Metanephros (tissue), 1 donor: ENCODE results near the gene LMAN2L. TPM values are rescaled to one million over a fixed set of nuclear protein-coding genes. Genes with fewer than 3 reads are reported as not detected.

Experiments used
- total RNA-seq: library from RNA; depleted of rRNA; stranded (reverse); fragments of >200 nt; gene quantifications from one replicate; pipeline ENCODE4 v1.2.3, GENCODE V29; 2014

Gene LMAN2L, protein sequence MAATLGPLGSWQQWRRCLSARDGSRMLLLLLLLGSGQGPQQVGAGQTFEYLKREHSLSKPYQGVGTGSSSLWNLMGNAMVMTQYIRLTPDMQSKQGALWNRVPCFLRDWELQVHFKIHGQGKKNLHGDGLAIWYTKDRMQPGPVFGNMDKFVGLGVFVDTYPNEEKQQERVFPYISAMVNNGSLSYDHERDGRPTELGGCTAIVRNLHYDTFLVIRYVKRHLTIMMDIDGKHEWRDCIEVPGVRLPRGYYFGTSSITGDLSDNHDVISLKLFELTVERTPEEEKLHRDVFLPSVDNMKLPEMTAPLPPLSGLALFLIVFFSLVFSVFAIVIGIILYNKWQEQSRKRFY
- 36.0 TPM for total RNA-seq

DNA sequence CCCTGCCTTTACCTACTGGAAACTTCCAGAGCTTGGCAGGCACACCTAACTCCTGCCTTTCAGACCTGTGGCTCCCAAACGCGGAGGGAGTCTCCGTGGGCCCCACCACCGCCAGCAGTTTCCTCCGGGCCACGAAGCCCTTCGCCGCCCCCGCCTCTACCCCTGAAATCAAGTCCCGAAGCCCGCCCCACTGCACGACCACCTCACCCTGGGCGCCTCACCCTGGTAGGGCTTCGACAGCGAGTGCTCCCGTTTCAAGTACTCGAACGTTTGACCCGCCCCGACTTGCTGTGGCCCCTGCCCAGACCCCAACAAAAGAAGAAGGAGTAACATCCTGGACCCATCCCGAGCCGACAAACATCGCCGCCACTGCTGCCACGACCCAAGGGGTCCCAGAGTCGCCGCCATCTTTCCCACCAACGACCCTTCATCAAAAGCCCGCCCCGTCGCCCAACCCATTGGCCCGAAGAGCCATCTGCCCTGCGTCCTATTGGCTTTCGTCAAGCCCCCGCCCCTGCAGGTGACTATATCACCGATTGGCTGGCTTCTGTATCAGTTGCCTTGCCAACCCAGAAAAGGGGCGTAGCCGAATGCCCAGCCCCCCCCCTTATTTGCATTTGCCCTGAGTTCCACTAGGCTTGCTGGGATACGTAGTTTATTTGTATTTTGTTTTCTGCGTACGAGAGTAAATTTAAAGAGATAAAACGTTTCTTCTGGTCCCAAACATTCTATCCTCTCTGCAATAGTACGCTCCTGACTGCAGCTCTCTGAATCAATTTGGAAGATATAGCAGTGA lies at the start of gene LMAN2L:
Gene LMAN2L, minus strand, starts transcription at position 432 of the 796 bp plus-strand sequence. Its CDS starts 24 bp downstream, at position 408.

DNA sequence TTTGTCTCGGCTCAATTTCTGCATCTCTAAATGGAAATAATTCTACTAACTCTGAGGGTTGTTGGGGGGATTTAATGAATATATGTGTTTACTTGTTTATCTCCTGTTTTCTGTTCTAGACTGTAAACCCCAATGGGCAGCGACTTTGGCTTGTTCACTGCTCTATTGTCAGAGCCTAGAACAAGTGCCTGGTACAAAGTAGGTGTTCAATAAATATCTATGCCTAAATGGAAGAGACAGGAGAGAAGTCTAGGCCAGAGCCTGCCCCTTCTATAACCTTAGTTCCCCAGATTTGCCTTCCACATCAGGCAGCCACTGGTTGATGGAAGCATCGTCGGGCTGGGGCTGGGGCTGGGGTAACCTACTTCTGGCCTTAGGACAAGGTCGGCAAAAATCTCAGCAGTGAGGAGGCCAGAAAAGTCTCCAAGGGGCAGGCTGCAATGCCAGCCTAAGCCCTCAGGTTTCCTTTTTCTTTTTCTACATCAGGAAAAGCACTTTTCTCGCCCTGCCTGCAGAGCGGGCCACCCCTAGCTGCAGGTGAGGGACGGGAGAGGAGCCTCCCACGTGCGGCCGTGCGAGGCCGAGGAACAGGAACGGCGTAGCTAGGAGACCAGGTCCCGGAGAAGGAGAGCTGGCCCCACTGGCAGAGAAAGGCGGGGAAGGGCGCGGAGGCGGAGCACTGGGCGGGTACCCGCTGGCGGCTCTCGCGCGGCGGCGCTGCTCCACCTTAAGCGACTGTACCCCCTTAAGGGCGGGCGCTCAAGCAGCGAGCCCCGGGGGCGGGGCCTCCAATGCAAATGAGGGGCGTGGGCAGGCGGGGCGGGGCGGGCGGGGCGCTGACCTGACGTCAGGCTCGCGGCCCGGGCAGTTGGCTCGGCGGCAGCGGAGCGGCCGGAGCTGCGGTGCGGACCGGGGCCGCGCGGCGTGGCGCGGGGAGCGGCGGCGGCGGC lies 20.4 kb upstream of the LMAN2L start, which contains the start of gene CNNM4:
Gene CNNM4, plus strand, starts transcription at position 867 of the 950 bp plus-strand sequence. CDS start 98 bp downstream, outside the sequence.

Other genes with a start within 250 kb of the LMAN2L start
- gene NEURL3, start 234.7 kb downstream of the LMAN2L start, total RNA-seq, result 16.9 TPM
- gene ARID5A, start 203.3 kb downstream of the LMAN2L start, total RNA-seq, result 12.2 TPM
- 63.8 TPM for gene KANSL3, start 101.8 kb downstream of the LMAN2L start, total RNA-seq
- 1.6 TPM for gene FER1L5, start 97.3 kb downstream of the LMAN2L start, total RNA-seq
- 12.1 TPM for gene CNNM4, start 20.8 kb upstream of the LMAN2L start, total RNA-seq
- gene CNNM3, start 76.2 kb upstream of the LMAN2L start, total RNA-seq, result 23.5 TPM
- 12.5 TPM for gene ANKRD23, start 104.0 kb upstream of the LMAN2L start, total RNA-seq
- 10.6 TPM for gene ANKRD39, start 118.0 kb upstream of the LMAN2L start, total RNA-seq
- 41.6 TPM for gene SEMA4C, start 130.0 kb upstream of the LMAN2L start, total RNA-seq
- not detected for gene FAM178B, start 246.5 kb upstream of the LMAN2L start, total RNA-seq